Stomach (tissue), 4 donors: ENCODE data around the gene C2orf68.

Source experiments
- CTCF ChIP-seq, 7 experiments: fragments of 450-650 bp in 4 of 7; fragments of 200-600 bp in 3 of 7; sonication (generic) in 3 of 7; IDR thresholded peaks; one replicate each; pipeline ENCODE4 v1.5.1; 2016 to 2019; ENCODE audit warnings: antibody characterized with exemption in 7 of 7, control low read depth in 2 of 7, mild to moderate bottlenecking in 1 of 7
- POLR2A ChIP-seq, 4 donors: fragments of 450-650 bp; IDR thresholded peaks; one replicate each; pipeline ENCODE4 v1.6.1; 2016; ENCODE audit warnings: antibody characterized with exemption in 4 of 4, control low read depth in 2 of 4, mild to moderate bottlenecking in 1 of 4, moderate library complexity in 1 of 4
- POLR2AphosphoS5 ChIP-seq, 3 donors: sonication (generic); formaldehyde crosslinking; IDR thresholded peaks; one replicate each; pipeline ENCODE4 v1.6.1; 2016; ENCODE audit warnings: antibody characterized with exemption in 3 of 3

DNA sequence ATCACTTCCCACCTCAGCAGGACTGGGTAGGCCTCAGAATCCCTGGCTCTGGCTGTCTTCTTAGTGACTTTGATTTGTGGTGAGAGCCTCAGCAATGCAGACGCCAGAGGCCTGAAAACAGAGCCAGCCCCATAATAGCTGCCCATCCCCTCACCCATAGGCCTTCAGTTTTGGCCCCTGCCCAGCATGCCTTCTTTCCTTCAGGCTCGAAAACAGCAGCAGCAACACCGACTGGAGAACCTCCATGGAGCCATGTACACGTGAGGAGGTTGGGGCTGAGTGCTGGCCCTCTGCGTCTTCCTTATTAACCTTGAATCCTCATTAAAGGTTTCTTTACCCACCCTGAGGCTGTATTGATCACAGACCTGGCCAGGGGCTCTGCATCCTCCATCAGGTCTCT, 14.6 kb downstream of the C2orf68 start:
- no peak for TF ChIP-seq POLR2A (IDR thresholded peaks at IDR 0.05)
- no peak for TF ChIP-seq CTCF (IDR thresholded peaks at IDR 0.05)
- no peak for TF ChIP-seq POLR2AphosphoS5 (IDR thresholded peaks at IDR 0.05)
